ENCODE data around the gene KCTD2. TPM values are rescaled to one million over a fixed set of nuclear protein-coding genes. Genes with fewer than 3 reads are reported as not detected.

KCTD2 gene
- total and polyA plus RNA-seq, 9 of the 15 experiments (the other 6 are each of a cell fraction or from before 2014, with no cell fraction given): 1.7 to 32.9 (median 15.8) TPM

- TF ChIP-seq BRCA1 (IDR thresholded peaks at IDR 0.05) (no peak), BRCA1 (CRISPR knock-in tag; IDR thresholded peaks at IDR 0.05) (no peak), ETV5 (CRISPR knock-in tag; IDR thresholded peaks at IDR 0.05; ENCODE audit: low read depth) (no peak), ZNF592 (IDR thresholded peaks at IDR 0.05) (no peak), CLOCK (CRISPR knock-in tag; IDR thresholded peaks at IDR 0.05; ENCODE audit: borderline replicate concordance) (no peak), ATF1 (CRISPR knock-in tag; IDR thresholded peaks at IDR 0.05) (no peak), ATF1 (tag; IDR thresholded peaks at IDR 0.05) (0 out of 2 replicates have a peak, but pooled peaks have one; percentile 14), HDAC1 (IDR thresholded peaks at IDR 0.05) (peak in 1 of 2 experiments; percentile 53; a peak in 2 of 4 replicates), NR3C1 (CRISPR knock-in tag; IDR thresholded peaks at IDR 0.05) (no peak), ZNF384 (IDR thresholded peaks at IDR 0.05; ENCODE audit: low read depth, low read length) (no peak), FOXM1 (IDR thresholded peaks at IDR 0.05; ENCODE audit: low read depth) (no peak), FOXM1 (CRISPR knock-in tag; IDR thresholded peaks at IDR 0.05; ENCODE audit: low read depth) (no peak), SPI1 (IDR thresholded peaks at IDR 0.05; ENCODE audit: borderline replicate concordance, low read depth, low read length) (no peak), SAFB2 (IDR thresholded peaks at IDR 0.05; ENCODE audit: borderline replicate concordance, low read depth, low read length, severe bottlenecking) (no peak), TBL1XR1 (IDR thresholded peaks at IDR 0.05; ENCODE audit: low read length in 2 of 2) (no peak), KDM2B (CRISPR knock-in tag; IDR thresholded peaks at IDR 0.05) (no peak), ZNF518B (CRISPR knock-in tag; IDR thresholded peaks at IDR 0.05) (no peak)
These were observed 63.4 kb downstream of the KCTD2 start (continued) for GRCh38 chr17:75110234-75110937.
